Endothelial cell of umbilical vein (primary cell): ENCODE results near the gene BSDC1. TPM values are rescaled to one million over a fixed set of nuclear protein-coding genes. Genes with fewer than 3 reads are reported as not detected.

Experiments
- BruUV-seq: library from RNA; stranded (reverse); fragments of 400-500 nt; replicated peaks from 2 replicates; lab custom pipeline; 2021; lab: Mats Ljungman, UMichigan
- CTCF ChIA-PET: fragments of 300-600, 350-600 bp; sonication (Branson Sonifier 250); formaldehyde crosslinking; loops from one replicate; lab custom pipeline; 2021; ENCODE audit warnings: antibody characterized with exemption, inconsistent platforms; lab: Charles Lee
- POLR2A ChIA-PET: fragments of 300-600, 350-600 bp; sonication (Branson Sonifier 250); formaldehyde crosslinking; loops from one replicate; lab custom pipeline; 2021; ENCODE audit warnings: antibody characterized with exemption, inconsistent platforms; lab: Charles Lee
- DNase-seq: peaks from one replicate; pipeline ENCODE4 v3.0.0-alpha.2; 2011; ENCODE audit warnings: low read depth, low spot score
- FAIRE-seq: peaks from 2 replicates; lab custom pipeline; 2011; peaks lifted over from hg19 to GRCh38; lab: Jason Lieb, UNC
- H2AFZ ChIP-seq: 2 replicates; pipeline ENCODE4 v1.6.0; 2012; ENCODE audit warnings: low read depth, low read length, control low read depth, inconsistent platforms
- H3K27ac ChIP-seq: 2 replicates; pipeline ENCODE4 v1.5.1; 2011; ENCODE audit warnings: low read depth, mild to moderate bottlenecking, control low read depth, low read length, moderate library complexity; ENCODE audit not compliant: insufficient read depth
- H3K27me3 ChIP-seq, 2 experiments: 2 replicates each; pipeline versions ENCODE4 v1.6.0 to v1.6.1; 2011; ENCODE audit warnings: low read length in 2 of 2, mixed read lengths in 1 of 2; ENCODE audit not compliant: control insufficient read depth in 2 of 2, insufficient read depth in 2 of 2
- H3K36me3 ChIP-seq, 2 experiments: 2 replicates in 1 of 2; 3 replicates in 1 of 2; pipeline ENCODE4 v1.5.1; 2011; ENCODE audit warnings: low read length in 2 of 2, mild to moderate bottlenecking in 1 of 2, moderate library complexity in 1 of 2; ENCODE audit not compliant: control insufficient read depth in 2 of 2, insufficient read depth in 2 of 2; ENCODE audit errors: extremely low read depth in 1 of 2
- H3K4me1 ChIP-seq: 3 replicates; pipeline ENCODE4 v1.5.1; 2011; ENCODE audit warnings: mild to moderate bottlenecking, low read length; ENCODE audit not compliant: control insufficient read depth, insufficient read depth; ENCODE audit errors: extremely low read depth
- H3K4me2 ChIP-seq: 2 replicates; pipeline ENCODE4 v1.6.1; 2011; ENCODE audit warnings: low read length, control low read depth, mixed read lengths; ENCODE audit not compliant: insufficient read depth
- H3K4me3 ChIP-seq, 3 experiments: fragments of 200-600 bp in 1 of 3; sonication (generic), shearing (Covaris generic) in 1 of 3; replicated peaks in 1 of 3; 2 replicates each; pipeline ENCODE4 v1.5.1; 2011 to 2016; ENCODE audit warnings: control low read depth in 3 of 3, low read length in 3 of 3, mild to moderate bottlenecking in 2 of 3, inconsistent platforms in 1 of 3, low read depth in 1 of 3, moderate library complexity in 1 of 3; ENCODE audit not compliant: insufficient read depth in 1 of 3
- H3K79me2 ChIP-seq: 2 replicates; pipeline ENCODE4 v1.6.0; 2012; ENCODE audit warnings: low read length, inconsistent platforms; ENCODE audit not compliant: control insufficient read depth, insufficient read depth
- H3K9ac ChIP-seq: replicated peaks from 2 replicates; pipeline ENCODE3; 2011; ENCODE audit warnings: low read length, control low read depth; ENCODE audit not compliant: insufficient read depth; ENCODE audit errors: extremely low read depth
- H3K9me1 ChIP-seq: replicated peaks from 3 replicates; pipeline ENCODE4 v1.6.0; 2011; ENCODE audit warnings: mild to moderate bottlenecking, low read length; ENCODE audit not compliant: control insufficient read depth, insufficient read depth; ENCODE audit errors: extremely low read depth
- H3K9me3 ChIP-seq: replicated peaks from 2 replicates; pipeline ENCODE4 v1.5.1; 2012; ENCODE audit warnings: low read length, inconsistent platforms; ENCODE audit not compliant: control insufficient read depth, insufficient read depth
- H4K20me1 ChIP-seq: replicated peaks from 2 replicates; pipeline ENCODE3; 2011; ENCODE audit warnings: mild to moderate bottlenecking, low read length; ENCODE audit not compliant: control insufficient read depth, insufficient read depth; ENCODE audit errors: extremely low read depth
- EZH2 ChIP-seq: IDR thresholded peaks from 2 replicates; pipeline ENCODE4 v1.6.1; 2012; ENCODE audit warnings: borderline replicate concordance, low read depth, mild to moderate bottlenecking, moderate library complexity, low read length, inconsistent platforms; ENCODE audit not compliant: severe bottlenecking
- FOS ChIP-seq: IDR thresholded peaks from 2 replicates; pipeline ENCODE4 v1.6.1; 2011; ENCODE audit warnings: mild to moderate bottlenecking, low read length, moderate library complexity, borderline replicate concordance; ENCODE audit not compliant: insufficient read depth
- GATA2 ChIP-seq: IDR thresholded peaks from 2 replicates; pipeline ENCODE4 v1.7.0; 2011; ENCODE audit warnings: low read depth, mild to moderate bottlenecking, moderate library complexity, mixed read lengths, low read length; ENCODE audit not compliant: insufficient read length, insufficient read depth
- JUN ChIP-seq: IDR thresholded peaks from 2 replicates; pipeline ENCODE4 v1.6.1; 2011; ENCODE audit warnings: borderline replicate concordance, low read depth; ENCODE audit not compliant: insufficient read length, insufficient read depth
- MYC ChIP-seq: IDR thresholded peaks from one replicate; pipeline ENCODE4 v1.6.1; 2011; ENCODE audit warnings: mild to moderate bottlenecking, low read depth, low read length
- POLR2A ChIP-seq: IDR thresholded peaks from 2 replicates; pipeline ENCODE4 v1.6.1; 2012; ENCODE audit warnings: low read depth, mild to moderate bottlenecking, control low read depth, low read length
- POLR2AphosphoS5 ChIP-seq: IDR thresholded peaks from 2 replicates; pipeline ENCODE4 v1.6.1; 2012; ENCODE audit warnings: low read depth, mild to moderate bottlenecking, control low read depth, low read length, moderate library complexity; ENCODE audit not compliant: insufficient read depth
- dilution Hi-C: fragments of 300-500 bp; cut with MboI; formaldehyde crosslinking; loops from one replicate; pipeline ENCODE4 v1.15.0; 2019; ENCODE audit warnings: low sequenced_read_pairs; ENCODE audit not compliant: extremely low pct_ligation_motif_present
- intact Hi-C: fragments of 100-400 bp; cut with micrococcal nuclease; formaldehyde crosslinking; loops from one replicate; pipeline ENCODE4 v1.10.0; 2022
- polyA plus RNA-seq, 4 experiments: library from polyadenylated mRNA; depleted of rRNA in 3 of 4; stranded (reverse) in 3 of 4; unstranded in 1 of 4; fragments of >200 nt; gene quantifications; 2 replicates each; pipeline versions ENCODE4 v1.2.1 to v1.2.3, GENCODE V29; 2011 to 2012; ENCODE audit warnings: missing spikeins in 1 of 4
- total RNA-seq: library from RNA; stranded (reverse); gene quantifications from 2 replicates; pipeline ENCODE4 v1.2.3, GENCODE V29; 2021
- TF ChIP-seq, protein P1 (sequence below), 2 donors: IDR thresholded peaks; 1 replicate in 1 of 2; 2 replicates in 1 of 2; pipeline ENCODE4 v1.5.1; 2011; ENCODE audit warnings: low read length in 2 of 2, mild to moderate bottlenecking in 2 of 2, moderate library complexity in 2 of 2, control low read depth in 1 of 2, inconsistent platforms in 1 of 2, low read depth in 1 of 2; ENCODE audit not compliant: insufficient read depth in 1 of 2; ENCODE audit errors: extremely low read depth in 1 of 2
- TF ChIP-seq, protein P2 (sequence below): IDR thresholded peaks from 2 replicates; pipeline ENCODE4 v1.6.1; 2011; ENCODE audit not compliant: insufficient read depth, insufficient read length

Gene BSDC1
- total and polyA plus RNA-seq, 2 donors (not counting 3 experiments of a cell fraction or from before 2014, with no cell fraction given) = 44.3 to 64.6 TPM

DNA sequence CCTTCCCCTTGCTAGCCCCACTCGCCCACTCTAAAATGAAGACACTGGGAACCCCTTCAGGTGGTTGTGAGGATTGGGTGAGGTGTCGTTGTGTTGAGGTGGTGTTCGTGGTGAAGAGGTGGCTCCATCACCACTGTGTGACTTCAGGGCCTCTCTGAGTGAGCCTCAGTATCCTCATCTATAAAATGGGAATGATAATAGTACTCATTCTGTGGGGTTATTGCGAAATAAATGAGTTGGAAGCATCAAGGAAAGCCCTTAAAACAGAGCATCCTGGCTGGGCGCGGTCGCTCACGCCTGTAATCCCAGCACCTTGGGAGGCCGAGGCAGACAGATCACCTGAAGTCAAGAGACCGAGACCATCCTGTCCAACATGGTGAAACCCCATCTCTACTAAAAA, 51.5 kb downstream of the BSDC1 start:
- CTCF ChIA-PET = no interaction called here
- Histone ChIP-seq H3K4me1 (peaks cover 3% of the 10 kb centered on the region), H3K9me3 (no peaks in the 10 kb centered on the region), H3K9ac (no peak overlapping the region), H3K27me3 (no peaks in the 10 kb centered on the region), H3K79me2 (no peaks in the 10 kb centered on the region), H3K36me3 (no peaks in the 10 kb centered on the region), H2AFZ (no peak overlapping the region), H3K27ac (no peak overlapping the region), H3K9me1 (no peaks in the 10 kb centered on the region), H3K4me3 (no peak overlapping the region), H4K20me1 (no peaks in the 10 kb centered on the region), H3K4me2 (no peak overlapping the region)
- BruUV-seq = no TSS peak
- POLR2A ChIA-PET = no interaction called here
- DNase-seq = no peak
- intact Hi-C loops (no loop called here), dilution Hi-C loops (no loop called here)
- TF ChIP-seq JUN = no peak
- TF ChIP-seq POLR2AphosphoS5 = no peak
- TF ChIP-seq GATA2 = no peak
- no peak for TF ChIP-seq POLR2A
- TF ChIP-seq MYC = no peak
- TF ChIP-seq, protein P1, sequence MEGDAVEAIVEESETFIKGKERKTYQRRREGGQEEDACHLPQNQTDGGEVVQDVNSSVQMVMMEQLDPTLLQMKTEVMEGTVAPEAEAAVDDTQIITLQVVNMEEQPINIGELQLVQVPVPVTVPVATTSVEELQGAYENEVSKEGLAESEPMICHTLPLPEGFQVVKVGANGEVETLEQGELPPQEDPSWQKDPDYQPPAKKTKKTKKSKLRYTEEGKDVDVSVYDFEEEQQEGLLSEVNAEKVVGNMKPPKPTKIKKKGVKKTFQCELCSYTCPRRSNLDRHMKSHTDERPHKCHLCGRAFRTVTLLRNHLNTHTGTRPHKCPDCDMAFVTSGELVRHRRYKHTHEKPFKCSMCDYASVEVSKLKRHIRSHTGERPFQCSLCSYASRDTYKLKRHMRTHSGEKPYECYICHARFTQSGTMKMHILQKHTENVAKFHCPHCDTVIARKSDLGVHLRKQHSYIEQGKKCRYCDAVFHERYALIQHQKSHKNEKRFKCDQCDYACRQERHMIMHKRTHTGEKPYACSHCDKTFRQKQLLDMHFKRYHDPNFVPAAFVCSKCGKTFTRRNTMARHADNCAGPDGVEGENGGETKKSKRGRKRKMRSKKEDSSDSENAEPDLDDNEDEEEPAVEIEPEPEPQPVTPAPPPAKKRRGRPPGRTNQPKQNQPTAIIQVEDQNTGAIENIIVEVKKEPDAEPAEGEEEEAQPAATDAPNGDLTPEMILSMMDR (IDR thresholded peaks at IDR 0.05; ENCODE audit: extremely low read depth in 1 of 2, insufficient read depth in 1 of 2, low read depth in 1 of 2, low read length in 2 of 2) = no peak
- TF ChIP-seq EZH2 = no peak
- TF ChIP-seq, protein P2, sequence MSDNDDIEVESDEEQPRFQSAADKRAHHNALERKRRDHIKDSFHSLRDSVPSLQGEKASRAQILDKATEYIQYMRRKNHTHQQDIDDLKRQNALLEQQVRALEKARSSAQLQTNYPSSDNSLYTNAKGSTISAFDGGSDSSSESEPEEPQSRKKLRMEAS = no peak
- TF ChIP-seq FOS = no peak
- no peak for FAIRE-seq
